ENCODE measurements around the gene HLTF. TPM values are rescaled to one million over a fixed set of nuclear protein-coding genes. Genes with fewer than 3 reads are reported as not detected.

The HLTF gene
- total RNA-seq, 1 experiment from 2014 or later, result 73.4 TPM

DNA sequence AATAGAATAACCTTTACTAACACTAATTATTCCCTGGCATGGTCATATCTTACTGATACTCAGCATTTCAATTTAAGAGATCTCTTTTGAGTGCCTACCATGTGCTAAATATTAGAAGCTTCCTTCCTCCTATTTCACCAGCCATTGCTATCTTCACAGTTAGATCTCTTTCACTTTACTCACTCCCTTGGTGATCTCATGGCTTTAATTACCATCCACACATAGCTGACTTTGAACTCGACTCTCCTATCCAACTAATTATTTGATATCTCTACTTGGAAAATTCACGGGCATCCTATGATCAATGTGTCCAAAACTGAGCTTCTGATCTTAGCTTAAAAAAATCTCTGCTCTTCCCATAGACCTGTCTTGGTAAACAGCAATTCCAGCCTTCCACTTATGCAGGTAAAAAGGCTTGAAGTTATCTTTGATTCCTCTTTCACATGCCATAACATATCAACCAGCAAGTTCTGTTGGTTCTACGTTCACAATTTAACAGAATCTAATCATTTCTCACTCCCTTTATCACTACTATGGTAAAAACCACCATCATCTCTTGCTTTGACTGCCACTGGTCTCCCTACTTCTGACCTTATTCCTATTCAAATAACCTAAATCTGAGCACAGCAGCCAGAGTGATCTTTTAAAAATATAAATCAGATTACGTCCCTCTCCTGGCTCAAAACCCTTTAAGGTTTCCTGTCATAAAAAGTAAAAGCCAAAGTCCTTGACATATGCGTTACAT is 41.8 kb downstream of the HLTF start:
- H3K36me3 ChIP-seq (ENCODE audit: control insufficient read depth in 1 of 2, insufficient read depth in 2 of 2, low read length in 2 of 2), result peaks cover 11 to 53% of the 10 kb centered on the region in 2 experiments; a peak in 3 of 4 replicates
- no peak overlapping the region for H2AFZ ChIP-seq (ENCODE audit: low read depth, low read length, poor library complexity, severe bottlenecking)
- RAD21 ChIA-PET (ENCODE audit: low non-redundant PET in 1 of 2, low total read pairs in 2 of 2, uncharacterized antibody in 2 of 2, unreplicated experiment in 2 of 2), result no interaction called here
- no peak overlapping the region for H3K4me3 ChIP-seq (replicated peaks in 1 of 2; ENCODE audit: low read depth in 1 of 2, low read length in 2 of 2)
- no TSS peak for BruUV-seq (replicated peaks)
- H3K79me2 ChIP-seq (ENCODE audit: insufficient read depth, low read length), result no peaks in the 10 kb centered on the region
- no peak for ATAC-seq
- no peak overlapping the region for H3K9ac ChIP-seq (ENCODE audit: low read length)
- no peak overlapping the region for H3K27ac ChIP-seq (ENCODE audit: low read depth, low read length)
- no peaks in the 10 kb centered on the region for H3K9me3 ChIP-seq (ENCODE audit: control insufficient read depth in 1 of 2, insufficient read depth in 1 of 2, low read depth in 1 of 2, low read length in 2 of 2)
- H3K4me1 ChIP-seq (ENCODE audit: control insufficient read depth in 1 of 2, insufficient read depth in 2 of 2, low read length in 2 of 2), result peaks cover 0 to 7% of the 10 kb centered on the region in 2 experiments; a peak in 1 of 4 replicates
- H3K27me3 ChIP-seq (ENCODE audit: insufficient read depth, low read length), result no peaks in the 10 kb centered on the region
- no peak overlapping the region for H3K4me2 ChIP-seq (ENCODE audit: low read length)
- POLR2A ChIA-PET, result interaction anchor here (0.5 kb wide), 1 partner anchor 35 kb away, joined by 3 read pairs; no protein-coding TSS in a partner anchor
- intact Hi-C loops (cut with micrococcal nuclease), result no loop called here
- no peaks in the 10 kb centered on the region for H3K9me2 ChIP-seq (ENCODE audit: insufficient read depth)
- TF ChIP-seq EGR1 (IDR thresholded peaks at IDR 0.05; ENCODE audit: low read depth) (no peak), ELF1 (IDR thresholded peaks at IDR 0.05; ENCODE audit: borderline replicate concordance, low read depth) (no peak), ZNF274 (IDR thresholded peaks at IDR 0.05; ENCODE audit: low read depth, low read length) (no peak), POLR2AphosphoS5 (IDR thresholded peaks at IDR 0.05; ENCODE audit: low read depth, low read length) (no peak), POLR2A (IDR thresholded peaks at IDR 0.05; ENCODE audit: borderline replicate concordance, extremely low read depth, insufficient read depth, insufficient read length) (no peak), YY1 (IDR thresholded peaks at IDR 0.05; ENCODE audit: extremely low read depth, insufficient replicate concordance, low read depth, low read length) (no peak), EZH2phosphoT487 (IDR thresholded peaks at IDR 0.05; ENCODE audit: borderline replicate concordance) (no peak), CBX3 (IDR thresholded peaks at IDR 0.05; ENCODE audit: low read depth) (no peak)
- TF ChIP-seq, protein P1, sequence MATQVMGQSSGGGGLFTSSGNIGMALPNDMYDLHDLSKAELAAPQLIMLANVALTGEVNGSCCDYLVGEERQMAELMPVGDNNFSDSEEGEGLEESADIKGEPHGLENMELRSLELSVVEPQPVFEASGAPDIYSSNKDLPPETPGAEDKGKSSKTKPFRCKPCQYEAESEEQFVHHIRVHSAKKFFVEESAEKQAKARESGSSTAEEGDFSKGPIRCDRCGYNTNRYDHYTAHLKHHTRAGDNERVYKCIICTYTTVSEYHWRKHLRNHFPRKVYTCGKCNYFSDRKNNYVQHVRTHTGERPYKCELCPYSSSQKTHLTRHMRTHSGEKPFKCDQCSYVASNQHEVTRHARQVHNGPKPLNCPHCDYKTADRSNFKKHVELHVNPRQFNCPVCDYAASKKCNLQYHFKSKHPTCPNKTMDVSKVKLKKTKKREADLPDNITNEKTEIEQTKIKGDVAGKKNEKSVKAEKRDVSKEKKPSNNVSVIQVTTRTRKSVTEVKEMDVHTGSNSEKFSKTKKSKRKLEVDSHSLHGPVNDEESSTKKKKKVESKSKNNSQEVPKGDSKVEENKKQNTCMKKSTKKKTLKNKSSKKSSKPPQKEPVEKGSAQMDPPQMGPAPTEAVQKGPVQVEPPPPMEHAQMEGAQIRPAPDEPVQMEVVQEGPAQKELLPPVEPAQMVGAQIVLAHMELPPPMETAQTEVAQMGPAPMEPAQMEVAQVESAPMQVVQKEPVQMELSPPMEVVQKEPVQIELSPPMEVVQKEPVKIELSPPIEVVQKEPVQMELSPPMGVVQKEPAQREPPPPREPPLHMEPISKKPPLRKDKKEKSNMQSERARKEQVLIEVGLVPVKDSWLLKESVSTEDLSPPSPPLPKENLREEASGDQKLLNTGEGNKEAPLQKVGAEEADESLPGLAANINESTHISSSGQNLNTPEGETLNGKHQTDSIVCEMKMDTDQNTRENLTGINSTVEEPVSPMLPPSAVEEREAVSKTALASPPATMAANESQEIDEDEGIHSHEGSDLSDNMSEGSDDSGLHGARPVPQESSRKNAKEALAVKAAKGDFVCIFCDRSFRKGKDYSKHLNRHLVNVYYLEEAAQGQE (IDR thresholded peaks at IDR 0.05; ENCODE audit: low read depth), result no peak
- TF ChIP-seq, protein P2, sequence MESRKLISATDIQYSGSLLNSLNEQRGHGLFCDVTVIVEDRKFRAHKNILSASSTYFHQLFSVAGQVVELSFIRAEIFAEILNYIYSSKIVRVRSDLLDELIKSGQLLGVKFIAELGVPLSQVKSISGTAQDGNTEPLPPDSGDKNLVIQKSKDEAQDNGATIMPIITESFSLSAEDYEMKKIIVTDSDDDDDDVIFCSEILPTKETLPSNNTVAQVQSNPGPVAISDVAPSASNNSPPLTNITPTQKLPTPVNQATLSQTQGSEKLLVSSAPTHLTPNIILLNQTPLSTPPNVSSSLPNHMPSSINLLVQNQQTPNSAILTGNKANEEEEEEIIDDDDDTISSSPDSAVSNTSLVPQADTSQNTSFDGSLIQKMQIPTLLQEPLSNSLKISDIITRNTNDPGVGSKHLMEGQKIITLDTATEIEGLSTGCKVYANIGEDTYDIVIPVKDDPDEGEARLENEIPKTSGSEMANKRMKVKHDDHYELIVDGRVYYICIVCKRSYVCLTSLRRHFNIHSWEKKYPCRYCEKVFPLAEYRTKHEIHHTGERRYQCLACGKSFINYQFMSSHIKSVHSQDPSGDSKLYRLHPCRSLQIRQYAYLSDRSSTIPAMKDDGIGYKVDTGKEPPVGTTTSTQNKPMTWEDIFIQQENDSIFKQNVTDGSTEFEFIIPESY (IDR thresholded peaks at IDR 0.05; ENCODE audit: extremely low read depth, insufficient replicate concordance, low read length), result no peak
- H4K20me1 ChIP-seq (ENCODE audit: insufficient read depth), result no peaks in the 10 kb centered on the region
- CTCF ChIA-PET, result no interaction called here
- DNase-seq (ENCODE audit: low read depth, low spot score), result no peak

Data from HCT116 (cell line).